Activated T-cell treated with anti-CD3 and anti-CD28 coated beads for 1 hour (primary cell): ENCODE data around the gene OGFOD3.
"Not testable (repeated sequence)": the region's sequence is repeated elsewhere in the genome, so short reads cannot be mapped to it uniquely, and the experiment has no call there.

Experiments
- DNase-seq: peaks from one replicate; pipeline ENCODE4 v3.0.0-alpha.2; 2020; ENCODE audit warnings: low read depth

The OGFOD3 gene

DNA sequence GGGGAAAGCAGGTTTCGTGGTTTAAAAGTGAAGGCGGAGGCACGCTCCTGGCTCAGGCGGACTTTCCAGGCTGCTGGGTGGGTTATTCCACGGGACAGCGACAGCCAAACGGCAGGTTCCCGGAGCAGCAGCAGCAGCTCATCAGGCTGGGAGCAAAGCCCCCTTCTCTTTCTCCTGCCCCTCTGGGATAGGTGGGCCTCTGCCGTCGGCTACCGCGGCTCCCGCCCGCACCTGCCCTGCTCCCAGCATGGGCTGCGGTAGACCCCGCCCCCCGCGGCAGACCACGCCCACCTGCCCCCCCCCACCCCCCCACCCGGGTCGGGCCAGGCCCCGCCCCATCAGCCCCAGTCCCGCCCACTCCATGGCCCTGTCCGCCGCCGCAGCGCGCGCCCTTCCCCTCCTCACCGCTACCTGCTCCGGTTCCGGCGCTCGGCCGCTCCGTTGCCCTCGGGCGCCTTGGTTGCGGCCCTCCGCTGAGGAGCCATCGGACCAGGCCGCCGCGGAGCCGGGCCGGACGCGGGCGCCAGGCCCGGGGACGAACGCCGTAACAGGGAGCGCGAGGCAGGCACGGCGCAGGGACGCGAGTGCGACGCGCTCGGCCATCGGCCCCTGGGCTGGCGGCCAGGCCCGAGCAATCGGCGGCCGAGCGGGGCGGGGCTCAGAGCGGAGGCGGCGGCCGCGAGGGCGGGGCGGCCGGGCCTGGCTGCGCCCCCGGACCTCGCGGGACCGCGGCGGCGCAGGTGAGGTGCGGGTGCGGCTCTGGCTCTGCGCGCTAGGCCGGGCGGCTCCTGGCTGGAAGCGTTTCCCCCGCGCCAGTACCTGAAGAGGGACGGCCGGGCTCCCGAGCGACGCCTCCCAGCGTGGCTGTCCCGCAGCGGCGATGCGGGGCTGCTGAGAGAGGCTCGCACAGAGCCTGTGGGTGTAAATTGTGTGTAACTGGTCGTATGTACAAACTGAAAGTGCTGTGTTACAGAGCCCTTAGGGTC lies at the start of gene OGFOD3, which contains the start of gene HEXD:
OGFOD3 (minus strand) TSS at position 586 of the 986 bp plus-strand sequence; CDS start at position 485, 101 bp downstream.
HEXD (plus strand) TSS at position 347 of the 986 bp plus-strand sequence. CDS start 1,453 bp downstream, outside the sequence.
- peak; percentile 72 for DNase-seq

GRCh38 chr17:82465023-82465603 lies 46.7 kb upstream of the OGFOD3 start:
- no peak for DNase-seq

GRCh38 chr17:82464567-82464929 lies 46.2 kb upstream of the OGFOD3 start:
- DNase-seq, result no peak

DNA sequence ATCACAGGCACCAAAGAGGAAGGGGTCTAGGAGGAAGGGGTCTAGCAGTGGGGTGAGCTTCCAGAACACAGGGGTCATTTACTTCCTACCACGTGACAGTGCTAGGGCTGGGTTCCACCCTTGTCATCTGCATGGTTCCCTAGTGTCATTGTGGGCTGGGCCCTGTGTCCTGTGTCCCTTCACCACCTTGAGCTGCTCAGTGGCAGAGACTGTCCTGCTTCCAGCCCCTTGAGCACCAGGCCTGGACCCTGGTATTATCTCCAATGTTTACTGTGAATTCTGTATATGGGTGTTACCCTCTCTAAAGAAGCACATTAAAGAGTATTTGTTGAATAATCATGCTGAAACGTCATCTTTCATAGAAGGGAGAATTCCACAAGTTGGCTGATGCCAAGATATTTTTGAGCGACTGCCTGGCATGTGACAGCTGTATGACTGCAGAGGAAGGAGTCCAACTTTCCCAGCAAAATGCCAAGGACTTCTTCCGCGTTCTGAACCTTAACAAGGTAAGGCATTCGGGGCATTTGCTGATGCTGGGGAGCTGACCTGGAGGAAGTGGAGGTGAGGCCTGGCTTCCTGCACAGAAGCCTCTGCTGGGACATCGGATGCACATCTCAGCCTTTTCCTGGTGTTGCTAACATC lies 45.7 kb upstream of the OGFOD3 start:
- no peak for DNase-seq

- DNase-seq, result no peak
These were observed 45.0 kb upstream of the OGFOD3 start for GRCh38 chr17:82463391-82463790.

GRCh38 chr17:82461827-82462524 lies 43.6 kb upstream of the OGFOD3 start:
- no peak for DNase-seq

GRCh38 chr17:82459936-82460335 lies 41.5 kb upstream of the OGFOD3 start:
- DNase-seq, result not testable (repeated sequence)

GRCh38 chr17:82458885-82459424 lies 40.6 kb upstream of the OGFOD3 start:
- no peak for DNase-seq

DNA sequence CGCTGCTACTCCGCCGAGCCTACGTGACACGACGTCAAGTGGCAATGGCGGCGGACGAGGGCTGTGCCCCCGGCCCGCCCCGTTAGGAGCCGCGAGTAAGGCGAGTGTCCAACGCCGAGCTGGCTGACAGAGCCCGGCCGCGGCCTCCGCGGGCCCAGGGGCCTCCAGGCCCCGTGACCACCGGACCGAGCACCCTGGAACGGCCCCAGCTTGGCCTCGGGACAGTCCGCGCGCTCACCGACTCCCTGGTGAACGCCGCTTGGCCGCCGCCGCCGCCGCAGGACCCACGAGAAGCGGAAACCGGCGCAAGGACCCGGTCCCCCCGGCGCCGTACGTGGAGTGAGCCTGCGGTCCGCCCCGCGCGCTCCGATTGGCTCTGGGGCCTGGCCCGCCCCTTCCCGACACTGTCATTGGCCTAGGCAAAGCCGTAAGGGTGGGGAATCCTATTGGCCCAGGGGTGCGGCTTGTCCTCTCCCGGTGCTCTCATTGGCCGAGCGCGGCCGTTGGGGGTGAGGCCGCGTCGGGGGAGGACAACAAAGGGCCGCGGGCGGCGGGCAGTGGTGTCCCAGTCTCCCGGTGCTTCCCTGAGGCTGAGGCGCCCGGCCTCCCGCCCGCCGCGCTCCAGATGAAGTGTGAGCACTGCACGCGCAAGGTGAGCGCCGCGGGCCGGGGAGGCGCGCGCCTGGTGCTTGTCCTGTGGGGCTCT lies 39.9 kb upstream of the OGFOD3 start, which contains the start of gene NARF:
NARF (plus strand) TSS at position 563 of the 706 bp plus-strand sequence; CDS start at position 626, 63 bp downstream.
- peak; percentile 89 for DNase-seq

DNA sequence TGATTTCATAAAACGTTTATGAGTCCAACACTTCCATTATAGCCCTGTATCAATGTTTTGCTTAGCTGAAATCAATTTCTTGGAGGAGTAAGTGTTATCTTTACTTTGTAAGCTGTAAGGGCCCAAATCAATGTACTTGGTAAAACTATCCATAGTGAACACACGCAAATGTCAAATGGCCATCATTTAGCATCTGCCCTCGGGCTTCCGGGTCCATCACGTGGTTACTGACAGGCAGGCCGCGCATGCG lies 39.5 kb upstream of the OGFOD3 start:
- no peak for DNase-seq

DNA sequence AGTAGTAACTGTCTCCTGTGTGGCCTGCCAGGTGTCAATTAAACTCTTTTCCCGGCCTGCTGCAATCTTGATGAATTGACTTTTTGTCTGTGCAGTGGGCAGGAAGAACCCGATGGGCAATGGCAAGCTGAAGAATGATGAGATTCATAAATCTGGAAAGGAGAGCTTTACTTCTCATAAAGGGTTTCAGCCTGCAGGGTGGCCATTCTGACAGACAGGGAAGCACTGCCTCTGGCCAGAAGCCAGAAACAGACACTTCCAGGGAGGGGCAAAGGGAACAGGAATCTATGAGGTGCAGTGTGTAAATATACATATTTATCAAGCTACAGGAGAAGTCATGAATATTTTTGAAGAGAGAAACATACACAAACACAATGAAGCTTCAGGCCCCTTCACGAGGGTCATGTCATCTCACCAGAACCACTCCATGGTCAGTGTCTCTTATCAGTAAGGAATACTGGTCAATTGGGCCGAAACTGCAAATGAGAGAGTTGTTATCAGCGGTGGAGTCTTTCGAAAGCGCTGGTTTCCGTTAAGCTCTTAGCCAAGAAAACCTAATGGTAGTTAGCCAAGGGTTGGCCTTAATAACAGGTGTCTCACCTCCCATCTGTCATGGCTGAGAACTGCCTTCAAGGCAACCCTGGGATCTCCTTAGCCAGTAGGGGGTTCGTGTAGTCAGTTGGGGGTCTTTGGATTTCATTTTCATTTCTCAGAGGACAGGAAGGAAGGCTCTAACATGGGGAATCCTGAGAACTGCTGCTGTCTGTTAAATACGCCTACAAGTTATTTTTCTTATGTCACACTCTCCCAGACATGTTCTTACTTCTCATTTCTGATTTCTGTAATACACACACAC lies 38.9 kb upstream of the OGFOD3 start:
- no peak for DNase-seq

- DNase-seq, result not testable (repeated sequence)
These were observed 35.3 kb upstream of the OGFOD3 start for GRCh38 chr17:82453706-82454105.

- not testable (repeated sequence) for DNase-seq
These were observed 34.8 kb upstream of the OGFOD3 start for GRCh38 chr17:82453151-82453550.

DNA sequence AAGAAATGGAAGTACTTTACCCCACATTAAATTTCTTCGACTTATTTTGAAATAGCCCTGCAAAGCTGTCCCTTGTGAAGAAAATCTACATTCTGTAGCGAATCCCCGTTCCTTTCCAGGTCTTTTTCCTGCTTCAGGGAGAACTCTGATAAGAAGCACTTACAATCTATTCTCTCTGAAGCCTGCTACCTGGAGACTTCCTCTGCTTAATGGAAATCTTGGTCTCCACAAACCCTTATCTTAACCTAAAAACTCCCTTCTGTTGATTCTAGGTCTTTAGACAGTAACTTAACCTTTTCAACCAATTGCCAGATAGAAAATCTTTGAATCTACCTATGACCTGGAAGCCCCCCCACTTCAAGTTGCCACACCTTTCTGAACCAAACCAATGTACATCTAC lies 33.8 kb upstream of the OGFOD3 start:
- no peak for DNase-seq

DNA sequence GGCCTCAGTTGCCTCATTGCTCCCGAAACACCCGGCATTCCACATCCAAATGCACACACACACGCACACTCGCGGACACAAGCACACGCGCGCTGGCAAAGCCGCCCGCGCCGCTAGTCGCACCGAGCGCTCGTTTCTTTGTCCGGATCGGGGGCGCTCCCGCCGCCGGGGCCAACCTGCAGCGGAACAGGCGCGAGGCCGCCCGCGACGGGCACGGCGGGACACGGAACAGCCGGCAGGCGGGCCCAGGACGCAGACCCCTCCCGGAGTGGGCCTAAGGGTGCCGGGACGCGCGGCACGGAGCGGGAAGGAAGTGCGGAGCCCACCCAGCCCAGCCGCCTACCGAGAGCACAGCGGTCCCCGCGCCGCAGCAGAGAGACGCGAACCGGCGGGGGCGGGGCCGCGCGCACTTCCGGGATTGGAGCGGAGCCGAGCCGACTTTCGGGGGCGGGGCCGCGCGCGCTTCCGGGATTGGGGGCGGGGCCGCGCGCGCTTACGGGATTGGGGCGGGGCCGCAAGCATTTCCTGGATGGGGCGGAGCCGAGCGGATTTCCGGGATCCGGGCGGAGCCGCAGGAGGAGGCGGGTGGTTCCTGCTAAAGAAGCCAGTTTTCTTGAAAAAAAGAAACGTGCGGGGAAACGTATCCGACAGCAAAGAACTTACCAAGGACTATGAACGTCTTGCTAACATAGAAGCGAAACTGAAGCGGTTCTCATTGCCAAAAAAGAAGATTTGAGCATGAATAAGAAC lies 32.1 kb upstream of the OGFOD3 start, which contains the start of gene CYBC1:
CYBC1 (minus strand) TSS at position 396 of the 750 bp plus-strand sequence. CDS start 1,498 bp downstream, outside the sequence.
- DNase-seq, result peak; percentile 97

DNA sequence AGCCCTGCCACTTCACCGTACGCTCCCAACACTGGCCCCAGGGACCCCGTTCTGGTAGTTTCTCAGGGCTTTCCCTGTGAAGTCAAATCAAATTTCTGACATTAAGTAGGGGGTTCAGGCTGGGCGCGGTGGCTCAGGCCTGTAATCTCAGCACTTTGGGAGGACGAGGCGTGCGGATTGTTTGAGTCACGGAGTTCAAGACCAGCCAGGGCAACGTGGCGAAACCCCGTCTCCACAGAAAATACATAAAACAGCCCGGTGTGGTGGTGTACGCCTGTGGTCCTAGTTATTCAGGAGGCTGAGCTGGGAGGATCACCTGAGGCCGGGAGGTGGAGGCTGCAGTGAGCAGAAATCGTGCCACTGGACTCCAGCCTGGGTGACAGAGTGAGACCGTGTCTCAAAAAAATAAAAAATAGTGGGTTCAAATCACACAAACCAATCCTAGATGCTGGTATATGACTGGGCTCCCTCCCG lies 31.5 kb upstream of the OGFOD3 start:
- peak; percentile 25 for DNase-seq

GRCh38 chr17:82449131-82449882 lies 30.9 kb upstream of the OGFOD3 start:
- DNase-seq, result peak; percentile 55

DNA sequence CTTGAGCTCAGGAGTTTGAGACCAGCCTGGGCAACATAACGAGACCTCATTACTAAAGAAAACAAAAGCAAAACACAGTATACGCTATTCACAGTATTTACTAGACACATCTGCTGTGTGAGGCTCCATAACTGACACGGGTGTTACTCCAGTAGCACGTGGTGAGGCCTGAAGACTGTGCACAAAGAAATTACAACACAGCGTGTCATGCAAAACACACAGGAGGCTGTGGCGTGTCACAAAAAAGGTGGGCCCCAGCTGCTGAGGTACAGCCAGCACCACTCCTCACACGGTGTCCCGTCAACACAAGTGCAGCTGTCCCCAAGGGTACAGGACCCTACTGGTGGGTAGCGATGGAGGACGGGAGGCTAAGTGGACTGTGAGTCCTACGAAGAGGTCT lies 29.5 kb upstream of the OGFOD3 start:
- no peak for DNase-seq
